ENCODE measurements around the gene ETAA1. TPM values are rescaled to one million over a fixed set of nuclear protein-coding genes. Genes with fewer than 3 reads are reported as not detected.

The ETAA1 gene
- 10 to 100 TPM; 13.0 to 14.1 TPM for total RNA-seq

DNA sequence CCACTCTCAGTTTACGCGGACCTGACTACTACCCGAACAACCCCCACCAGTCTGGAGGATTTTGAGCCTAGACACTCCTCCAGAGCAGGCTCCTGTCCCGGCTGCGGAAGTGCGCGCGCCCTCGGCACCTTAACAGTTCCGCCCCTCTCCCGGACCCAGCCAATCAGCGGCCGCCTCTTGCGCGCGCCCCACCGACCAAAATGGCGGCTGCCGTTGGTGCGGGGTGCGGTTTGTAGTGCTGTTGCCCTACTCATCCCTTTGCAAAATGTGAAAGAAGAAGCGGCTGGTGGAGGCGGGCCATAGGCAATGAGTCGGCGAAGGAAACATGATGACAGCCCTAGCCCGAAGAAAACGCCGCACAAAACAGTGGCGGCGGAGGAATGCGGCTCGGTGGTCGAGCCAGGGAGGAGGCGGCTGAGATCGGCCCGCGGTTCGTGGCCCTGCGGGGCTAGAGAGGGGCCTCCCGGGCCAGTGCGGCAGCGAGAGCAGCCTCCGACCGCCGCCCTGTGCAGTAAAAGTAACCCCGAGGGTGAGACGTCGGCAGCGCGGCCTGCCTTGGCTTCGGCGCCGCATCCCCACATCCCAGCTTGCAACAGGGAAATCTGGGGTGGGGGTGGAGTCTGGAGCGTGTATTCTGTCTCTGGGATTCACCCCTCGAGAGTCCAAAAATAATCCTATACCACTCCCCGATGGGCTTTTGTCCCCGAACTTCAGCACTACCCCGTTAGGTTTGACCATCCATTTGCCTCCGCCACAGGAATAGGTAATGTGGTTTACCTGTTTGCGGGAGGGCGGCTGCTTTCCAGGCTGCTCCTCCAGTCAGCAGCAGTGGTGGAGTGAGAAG is at the start of gene ETAA1:
ETAA1 (plus strand) TSS at position 191 of the 844 bp plus-strand sequence; CDS start at position 307, 116 bp downstream.
- Mint-ChIP-seq H3K27ac (peak within 1 kb of the TSS; percentile 99), H3K9me3 (no peaks in the 10 kb centered on the region), H3K27me3 (no peaks in the 10 kb centered on the region), H3K36me3 (peaks cover 9% of the 10 kb centered on the region), H3K4me1 (peaks cover 14% of the 10 kb centered on the region), H3K4me3 (peak within 1 kb of the TSS; percentile 98)
- ATAC-seq (ENCODE audit: low read depth) (peak; percentile 99), DNase-seq (peak; percentile 93)
- POLR2A ChIA-PET, result interaction anchor here (1.2 kb wide), 1 partner anchor 9 kb away, joined by 3 read pairs; no protein-coding TSS in a partner anchor

DNA sequence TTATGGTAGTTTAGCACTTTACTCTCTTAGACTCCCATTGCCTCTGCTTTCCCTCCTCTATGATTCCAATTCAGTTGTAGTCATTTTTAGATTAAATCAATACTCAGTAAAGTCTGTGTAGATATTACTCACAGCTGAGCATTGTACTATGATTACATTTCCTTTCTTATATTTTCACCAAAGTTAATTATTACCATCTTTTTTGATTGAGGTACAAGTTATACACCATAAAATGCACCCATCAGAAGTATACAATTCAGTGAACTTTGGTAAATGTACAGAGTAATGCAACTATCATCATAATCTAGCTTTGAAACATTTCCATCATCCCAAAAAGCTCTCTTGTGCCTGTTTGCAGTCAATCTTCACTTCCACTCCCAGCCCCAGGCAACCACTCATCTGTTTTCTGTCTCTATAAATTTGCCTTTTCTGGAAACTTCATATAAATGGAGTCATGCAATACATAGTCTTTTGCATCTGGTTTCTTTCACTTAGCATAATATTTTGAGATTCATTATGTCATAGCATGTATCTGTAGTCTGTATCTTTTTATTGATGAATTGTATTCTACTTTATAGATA is 30.2 kb upstream of the ETAA1 start:
- POLR2A ChIA-PET, result no interaction called here
- ATAC-seq (ENCODE audit: low read depth) (no peak), DNase-seq (no peak)
- Mint-ChIP-seq H3K36me3 (no peaks in the 10 kb centered on the region), H3K4me1 (no peaks in the 10 kb centered on the region), H3K9me3 (no peaks in the 10 kb centered on the region), H3K4me3 (no peak overlapping the region), H3K27me3 (peaks cover 11% of the 10 kb centered on the region), H3K27ac (no peak overlapping the region)

DNA sequence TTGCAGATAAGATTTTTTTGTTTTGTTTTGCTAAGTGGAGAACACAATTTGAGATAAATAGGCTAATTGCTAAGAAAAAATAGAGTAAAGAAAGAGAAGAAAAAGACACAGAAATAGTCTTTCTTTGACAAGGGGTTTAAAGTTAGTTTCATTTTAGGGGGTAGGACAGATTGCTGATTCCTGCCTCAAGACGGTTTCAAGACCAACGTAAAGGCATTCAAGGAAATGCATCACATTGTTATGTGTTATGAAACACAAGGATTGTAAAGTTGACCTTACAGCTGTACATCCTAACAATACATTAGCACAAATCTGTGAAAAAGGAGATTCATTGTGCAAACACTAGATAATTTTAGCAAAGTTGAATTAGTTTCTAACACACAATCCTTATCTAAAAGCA is 22.7 kb upstream of the ETAA1 start:
- no peaks in the 10 kb centered on the region for H3K4me1 Mint-ChIP-seq
- DNase-seq (no peak), ATAC-seq (ENCODE audit: low read depth) (no peak)
- no peak overlapping the region for H3K27ac Mint-ChIP-seq
- peaks cover 3% of the 10 kb centered on the region for H3K27me3 Mint-ChIP-seq
- POLR2A ChIA-PET, result no interaction called here
- H3K4me3 Mint-ChIP-seq, result peak overlapping the region; percentile 20
- H3K9me3 Mint-ChIP-seq, result peaks cover 4% of the 10 kb centered on the region
- H3K36me3 Mint-ChIP-seq, result no peaks in the 10 kb centered on the region

DNA sequence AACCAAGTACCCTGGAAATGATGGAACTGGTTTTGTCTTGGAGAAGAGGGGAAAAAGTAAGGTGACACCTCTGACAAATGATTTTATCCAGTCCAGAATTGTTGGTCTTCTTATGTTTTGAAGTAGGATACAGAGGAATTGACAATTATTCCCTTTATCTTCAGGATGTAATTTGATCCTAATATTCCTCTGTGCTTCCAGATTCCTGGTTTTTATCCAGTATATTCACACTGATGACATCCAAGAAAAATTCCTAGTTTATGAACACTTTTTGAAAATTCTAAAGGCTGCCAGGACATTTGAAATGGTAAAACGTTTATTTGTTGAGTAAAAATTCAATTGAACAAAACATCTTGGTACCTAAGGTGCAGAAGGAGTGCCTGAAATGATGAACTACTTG is 22.2 kb upstream of the ETAA1 start:
- POLR2A ChIA-PET, result no interaction called here
- no peak overlapping the region for H3K27ac Mint-ChIP-seq
- no peaks in the 10 kb centered on the region for H3K36me3 Mint-ChIP-seq
- no peaks in the 10 kb centered on the region for H3K27me3 Mint-ChIP-seq
- H3K9me3 Mint-ChIP-seq, result peaks cover 4% of the 10 kb centered on the region
- no peak for ATAC-seq (ENCODE audit: low read depth)
- no peaks in the 10 kb centered on the region for H3K4me1 Mint-ChIP-seq
- no peak for DNase-seq
- no peak overlapping the region for H3K4me3 Mint-ChIP-seq

DNA sequence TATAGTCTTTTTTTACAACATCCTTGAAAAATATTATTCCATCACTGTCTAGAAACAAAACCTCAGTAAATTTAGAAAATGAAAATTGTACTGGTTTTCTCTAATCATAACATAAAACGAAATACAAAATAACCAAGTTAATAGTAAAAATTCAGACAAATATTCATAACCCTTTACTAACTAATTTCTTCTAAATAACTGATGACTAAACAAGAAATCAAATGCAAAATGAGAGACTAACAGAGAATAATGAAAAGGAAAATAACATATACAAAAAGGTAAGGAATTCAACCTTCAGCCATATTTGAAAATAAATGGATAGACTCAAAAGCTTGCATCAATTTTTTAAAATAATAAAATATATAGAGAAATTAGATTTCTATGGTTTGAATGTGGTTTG is 18.6 kb upstream of the ETAA1 start:
- H3K27ac Mint-ChIP-seq, result no peak overlapping the region

DNA sequence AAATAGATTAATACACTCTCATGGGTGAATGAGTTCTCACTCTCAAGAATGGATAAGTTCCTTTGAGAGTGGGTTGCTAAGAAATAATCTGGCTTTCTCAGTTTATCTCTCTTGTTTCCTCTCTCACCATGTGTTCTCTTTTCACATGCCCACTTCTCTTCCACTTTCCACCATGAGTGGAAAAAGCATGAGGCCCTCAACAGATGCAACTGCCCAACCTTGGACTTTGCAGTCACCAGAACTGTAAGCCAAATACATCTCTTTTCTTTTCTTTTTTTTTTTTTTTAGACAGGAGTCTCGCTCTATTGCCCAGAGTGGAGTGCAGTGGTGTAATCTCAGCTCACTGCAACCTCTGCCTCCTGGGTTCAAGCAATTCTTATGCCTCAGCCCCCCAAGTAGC is 18.1 kb upstream of the ETAA1 start:
- Mint-ChIP-seq H3K36me3 (no peaks in the 10 kb centered on the region), H3K4me3 (no peak overlapping the region), H3K4me1 (no peaks in the 10 kb centered on the region), H3K27ac (no peak overlapping the region), H3K27me3 (no peaks in the 10 kb centered on the region), H3K9me3 (no peaks in the 10 kb centered on the region)
- DNase-seq (no peak), ATAC-seq (ENCODE audit: low read depth) (no peak)
- POLR2A ChIA-PET, result no interaction called here

More for the DNA sequence above, 18.6 kb upstream of the ETAA1 start:
- no peak for DNase-seq
- Mint-ChIP-seq H3K27me3 (no peaks in the 10 kb centered on the region), H3K4me3 (no peak overlapping the region), H3K36me3 (no peaks in the 10 kb centered on the region), H3K4me1 (no peaks in the 10 kb centered on the region), H3K9me3 (no peaks in the 10 kb centered on the region)
- POLR2A ChIA-PET, result no interaction called here
- no peak for ATAC-seq (ENCODE audit: low read depth)

DNA sequence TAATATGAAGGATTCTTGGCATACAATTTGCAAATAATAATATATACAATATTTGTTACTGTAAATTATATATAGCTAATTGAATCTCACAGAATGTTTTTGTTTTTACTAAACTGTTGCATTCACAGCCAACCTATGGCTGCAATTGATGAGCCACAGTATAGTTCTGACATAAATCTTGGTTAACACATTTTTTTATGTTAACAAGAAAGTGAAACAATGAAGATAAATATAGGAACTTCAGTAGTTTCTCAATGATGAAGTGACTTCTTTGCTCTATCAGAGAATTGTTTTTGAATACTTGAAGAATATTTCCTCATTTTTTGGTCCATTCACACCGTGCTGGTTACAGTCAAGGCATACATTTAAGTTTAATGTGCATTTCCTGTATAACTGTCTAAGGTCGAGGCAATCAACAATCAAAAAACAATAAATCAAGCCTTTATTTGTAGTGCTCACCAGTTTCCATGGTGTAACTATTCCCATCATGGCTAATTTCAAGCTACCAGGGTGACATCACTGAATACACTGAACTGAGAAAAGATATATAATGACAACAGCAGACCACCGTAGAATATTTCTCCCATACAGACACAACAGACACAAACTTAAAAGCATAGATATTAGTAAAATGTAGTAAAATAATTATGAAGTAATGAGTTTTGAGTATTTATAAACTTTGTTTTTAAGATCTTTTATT is 12.9 kb upstream of the ETAA1 start:
- H3K27me3 Mint-ChIP-seq, result no peaks in the 10 kb centered on the region

DNA sequence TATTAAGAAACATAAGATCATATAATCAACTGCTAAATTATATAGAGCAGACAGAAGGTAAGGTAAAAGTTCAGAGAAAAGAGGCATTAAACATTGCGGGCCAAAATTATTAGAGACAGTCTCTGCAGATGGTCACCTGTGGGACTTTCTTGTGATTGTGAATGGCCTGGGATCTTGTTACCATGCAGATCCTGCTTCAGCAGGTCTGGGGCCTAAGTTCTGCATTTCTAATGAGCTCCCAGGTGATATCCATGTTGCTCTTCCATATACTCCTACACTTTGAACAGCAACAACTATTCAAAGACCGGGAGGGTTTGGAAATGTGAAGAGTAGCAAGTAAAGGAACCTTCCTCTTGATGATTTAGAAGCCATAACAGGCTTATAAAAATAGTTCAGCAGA is 8.5 kb upstream of the ETAA1 start:
- Mint-ChIP-seq H3K4me3 (no peak overlapping the region), H3K4me1 (no peaks in the 10 kb centered on the region), H3K27me3 (no peaks in the 10 kb centered on the region), H3K9me3 (no peaks in the 10 kb centered on the region), H3K27ac (no peak overlapping the region), H3K36me3 (peaks cover 3% of the 10 kb centered on the region)
- POLR2A ChIA-PET, result no interaction called here
- DNase-seq, result no peak
- no peak for ATAC-seq (ENCODE audit: low read depth)

More for the DNA sequence above, 12.9 kb upstream of the ETAA1 start:
- Mint-ChIP-seq H3K9me3 (no peaks in the 10 kb centered on the region), H3K4me1 (no peaks in the 10 kb centered on the region), H3K27ac (no peak overlapping the region), H3K4me3 (no peak overlapping the region), H3K36me3 (peaks cover 3% of the 10 kb centered on the region)
- POLR2A ChIA-PET, result no interaction called here
- ATAC-seq (ENCODE audit: low read depth), result no peak
- no peak for DNase-seq

DNA sequence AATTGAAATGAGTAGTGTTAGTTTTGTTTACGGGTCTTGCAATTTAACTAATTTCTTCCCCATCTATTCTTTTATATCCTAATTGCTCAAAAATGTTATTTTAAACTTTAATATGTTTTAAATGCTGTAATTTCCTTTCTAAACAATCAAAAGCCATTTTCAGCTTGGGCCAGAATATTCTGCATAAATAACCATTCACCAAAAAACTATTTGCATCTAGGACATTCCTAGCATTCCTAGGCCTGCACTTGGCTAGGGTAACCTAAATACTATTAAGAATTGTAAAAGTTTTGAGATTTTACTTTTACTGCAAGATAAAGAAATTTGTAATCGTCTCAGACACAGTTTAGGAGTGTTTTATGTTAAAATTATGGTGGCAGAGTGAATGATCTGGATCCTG is 7.8 kb upstream of the ETAA1 start:
- POLR2A ChIA-PET, result no interaction called here
- no peaks in the 10 kb centered on the region for H3K4me1 Mint-ChIP-seq
- H3K27ac Mint-ChIP-seq, result no peak overlapping the region
- ATAC-seq (ENCODE audit: low read depth) (no peak), DNase-seq (no peak)
- peaks cover 2% of the 10 kb centered on the region for H3K36me3 Mint-ChIP-seq
- H3K9me3 Mint-ChIP-seq, result no peaks in the 10 kb centered on the region
- no peak overlapping the region for H3K4me3 Mint-ChIP-seq
- H3K27me3 Mint-ChIP-seq, result no peaks in the 10 kb centered on the region

DNA sequence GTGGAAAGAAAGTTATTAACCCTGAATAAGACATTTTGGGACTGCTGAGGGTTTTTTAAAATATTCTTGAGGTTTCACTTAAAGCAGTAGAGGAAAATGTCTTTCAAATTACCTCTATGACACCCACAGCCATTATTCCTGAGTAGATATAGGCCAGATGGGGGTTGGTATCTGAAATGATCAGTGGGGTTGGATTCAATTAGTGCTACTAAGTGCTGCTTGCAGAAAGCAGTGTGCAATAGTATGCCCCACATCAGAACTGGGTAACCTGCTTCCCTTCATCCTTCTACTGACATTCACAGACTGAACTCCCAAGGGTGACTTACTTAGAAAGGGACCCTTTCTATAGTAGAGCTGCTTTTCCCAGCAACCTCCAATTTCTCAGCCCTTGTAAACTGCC is 7.3 kb upstream of the ETAA1 start:
- no peak for ATAC-seq (ENCODE audit: low read depth)
- no peaks in the 10 kb centered on the region for H3K36me3 Mint-ChIP-seq
- POLR2A ChIA-PET, result no interaction called here
- H3K27me3 Mint-ChIP-seq, result no peaks in the 10 kb centered on the region
- no peak overlapping the region for H3K27ac Mint-ChIP-seq
- H3K4me3 Mint-ChIP-seq, result no peak overlapping the region
- no peaks in the 10 kb centered on the region for H3K9me3 Mint-ChIP-seq
- no peak for DNase-seq
- no peaks in the 10 kb centered on the region for H3K4me1 Mint-ChIP-seq

DNA sequence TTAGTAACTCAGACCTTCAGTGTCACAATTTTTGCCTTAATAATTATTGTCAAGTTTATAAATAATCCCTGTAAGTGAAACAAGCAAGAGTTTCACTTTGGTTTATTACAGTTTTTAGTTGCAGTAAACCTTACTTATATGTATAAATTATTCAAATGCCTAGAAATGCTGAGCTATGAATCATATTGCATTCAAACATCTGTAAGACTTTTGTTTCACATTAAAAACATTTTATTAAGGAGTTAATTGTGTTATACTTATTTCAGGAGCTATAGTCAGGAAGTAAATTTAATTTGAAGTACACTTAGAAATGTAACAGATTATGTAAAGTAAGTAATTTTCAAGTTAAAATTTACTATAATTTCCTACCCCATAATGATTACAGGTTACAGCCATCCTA is 3.9 kb upstream of the ETAA1 start:
- Mint-ChIP-seq H3K36me3 (peaks cover 3% of the 10 kb centered on the region), H3K4me1 (peaks cover 9% of the 10 kb centered on the region), H3K27ac (no peak overlapping the region), H3K9me3 (no peaks in the 10 kb centered on the region), H3K4me3 (no peak overlapping the region), H3K27me3 (no peaks in the 10 kb centered on the region)
- POLR2A ChIA-PET, result no interaction called here
- no peak for ATAC-seq (ENCODE audit: low read depth)
- DNase-seq, result no peak

DNA sequence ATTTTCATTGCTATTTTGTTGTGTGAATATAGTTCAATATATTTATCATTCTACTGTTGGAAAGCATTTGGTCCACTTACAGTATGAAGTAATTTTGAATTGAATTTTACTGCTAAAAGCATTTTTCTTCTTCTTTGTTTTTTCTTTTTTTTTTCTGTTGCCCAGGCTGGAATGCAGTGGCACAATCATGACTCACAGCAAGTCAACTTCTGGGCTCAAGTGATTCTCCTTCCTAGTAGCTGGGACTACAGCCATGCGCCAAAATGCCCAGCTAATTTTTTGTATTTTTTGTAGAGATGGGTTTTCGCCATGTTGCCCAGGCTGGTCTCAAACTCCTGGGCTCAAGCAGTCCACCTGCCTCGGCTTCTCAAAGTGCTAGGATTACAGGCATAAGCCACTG is 2.4 kb upstream of the ETAA1 start:
- DNase-seq, result no peak
- POLR2A ChIA-PET, result no interaction called here
- H3K4me1 Mint-ChIP-seq, result peaks cover 9% of the 10 kb centered on the region
- peaks cover 3% of the 10 kb centered on the region for H3K36me3 Mint-ChIP-seq
- no peak for ATAC-seq (ENCODE audit: low read depth)
- no peak overlapping the region for H3K4me3 Mint-ChIP-seq
- no peak overlapping the region for H3K27ac Mint-ChIP-seq
- H3K9me3 Mint-ChIP-seq, result no peaks in the 10 kb centered on the region
- no peaks in the 10 kb centered on the region for H3K27me3 Mint-ChIP-seq

DNA sequence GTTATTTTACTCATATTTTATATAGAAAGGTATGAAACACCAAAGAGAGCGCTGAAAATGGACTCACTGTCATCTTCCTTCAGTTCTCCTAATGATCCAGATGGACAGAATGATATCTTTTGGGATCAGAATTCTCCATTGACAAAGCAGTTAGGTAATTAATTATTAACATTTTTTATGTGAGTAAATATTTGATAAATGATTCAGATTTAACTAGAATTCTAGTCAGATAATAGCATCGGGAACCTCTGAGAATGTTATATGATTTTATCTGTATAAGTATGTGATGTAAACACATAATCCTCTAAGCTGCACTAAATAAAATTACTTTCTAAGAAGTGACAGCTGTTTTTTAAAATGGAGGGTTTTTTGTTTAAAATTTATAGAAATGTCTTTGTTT is 2.0 kb downstream of the ETAA1 start:
- Mint-ChIP-seq H3K27me3 (no peaks in the 10 kb centered on the region), H3K36me3 (peaks cover 9% of the 10 kb centered on the region), H3K9me3 (no peaks in the 10 kb centered on the region), H3K4me1 (peaks cover 14% of the 10 kb centered on the region), H3K4me3 (no peak overlapping the region), H3K27ac (no peak overlapping the region)
- no peak for ATAC-seq (ENCODE audit: low read depth)
- POLR2A ChIA-PET, result no interaction called here
- no peak for DNase-seq
